Measurements from ENCODE around the gene FLRT1. TPM values are rescaled to one million over a fixed set of nuclear protein-coding genes. Genes with fewer than 3 reads are reported as not detected.
A peak's percentile ranks its signal among the peaks of the same experiment; 100 is the strongest.

Gene FLRT1, protein sequence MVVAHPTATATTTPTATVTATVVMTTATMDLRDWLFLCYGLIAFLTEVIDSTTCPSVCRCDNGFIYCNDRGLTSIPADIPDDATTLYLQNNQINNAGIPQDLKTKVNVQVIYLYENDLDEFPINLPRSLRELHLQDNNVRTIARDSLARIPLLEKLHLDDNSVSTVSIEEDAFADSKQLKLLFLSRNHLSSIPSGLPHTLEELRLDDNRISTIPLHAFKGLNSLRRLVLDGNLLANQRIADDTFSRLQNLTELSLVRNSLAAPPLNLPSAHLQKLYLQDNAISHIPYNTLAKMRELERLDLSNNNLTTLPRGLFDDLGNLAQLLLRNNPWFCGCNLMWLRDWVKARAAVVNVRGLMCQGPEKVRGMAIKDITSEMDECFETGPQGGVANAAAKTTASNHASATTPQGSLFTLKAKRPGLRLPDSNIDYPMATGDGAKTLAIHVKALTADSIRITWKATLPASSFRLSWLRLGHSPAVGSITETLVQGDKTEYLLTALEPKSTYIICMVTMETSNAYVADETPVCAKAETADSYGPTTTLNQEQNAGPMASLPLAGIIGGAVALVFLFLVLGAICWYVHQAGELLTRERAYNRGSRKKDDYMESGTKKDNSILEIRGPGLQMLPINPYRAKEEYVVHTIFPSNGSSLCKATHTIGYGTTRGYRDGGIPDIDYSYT
- total RNA-seq (2014; rRNA removed; shearing (Covaris generic)) = 0.94 and 1.7 TPM in 2 replicates

GRCh38 chr11:64035576-64035975 is at the start of gene FLRT1:
Gene FLRT1 (plus strand): TSS chr11:64035931. CDS start chr11:64116268, 80,337 bp downstream.
- H3K4me3 ChIP-seq (ENCODE audit: insufficient read depth, low read depth, low read length) = peak within 1 kb of the TSS; percentile 46
- H3K36me3 ChIP-seq (replicated peaks; ENCODE audit: control insufficient read depth, insufficient read depth, low read length) = no peaks in the 10 kb centered on the region
- peak; percentile 85 for DNase-seq
- peaks cover 60% of the 10 kb centered on the region for H3K27me3 ChIP-seq (ENCODE audit: control insufficient read depth, insufficient read depth, low read length)

- peak; percentile 99 for DNase-seq
- H3K4me3 ChIP-seq (ENCODE audit: insufficient read depth, low read depth, low read length) = peak within 1 kb of the TSS; percentile 96
- H3K27me3 ChIP-seq (ENCODE audit: control insufficient read depth, insufficient read depth, low read length) = no peaks in the 10 kb centered on the region
- H3K36me3 ChIP-seq (replicated peaks; ENCODE audit: control insufficient read depth, insufficient read depth, low read length) = peaks cover 19% of the 10 kb centered on the region
These were observed 49.4 kb upstream of the FLRT1 start, which contains the start of gene OTUB1 for GRCh38 chr11:63986156-63986931. Gene OTUB1 (plus strand): TSS chr11:63986438. CDS start chr11:63986457, 19 bp downstream.

- DNase-seq = no peak
- H3K4me3 ChIP-seq (ENCODE audit: insufficient read depth, low read depth, low read length) = peak overlapping the region; percentile 96
- H3K36me3 ChIP-seq (replicated peaks; ENCODE audit: control insufficient read depth, insufficient read depth, low read length) = peaks cover 22% of the 10 kb centered on the region
- H3K27me3 ChIP-seq (ENCODE audit: control insufficient read depth, insufficient read depth, low read length) = no peaks in the 10 kb centered on the region
These were observed 48.7 kb upstream of the FLRT1 start for GRCh38 chr11:63986932-63987513.

DNA sequence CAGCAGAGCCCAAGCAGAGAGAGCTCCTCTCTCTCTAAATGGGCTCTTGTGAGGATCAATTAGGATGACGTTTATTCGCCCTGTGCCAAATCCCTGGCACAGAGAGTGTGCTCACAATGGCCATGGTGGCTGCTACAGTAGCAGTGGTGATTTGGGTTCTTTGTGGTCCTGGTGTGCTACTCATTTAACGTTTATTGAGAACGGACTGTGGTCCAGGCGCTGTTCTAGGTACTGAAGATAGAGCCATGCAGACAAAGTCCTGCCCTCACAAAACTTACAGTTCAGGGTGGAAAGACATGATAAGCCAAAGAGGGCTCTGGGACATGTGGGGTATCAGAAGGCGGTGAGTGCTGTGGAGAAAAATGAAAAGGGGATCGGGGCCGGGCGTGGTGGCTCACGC is 44.2 kb upstream of the FLRT1 start:
- no peak overlapping the region for H3K4me3 ChIP-seq (ENCODE audit: insufficient read depth, low read depth, low read length)
- H3K27me3 ChIP-seq (ENCODE audit: control insufficient read depth, insufficient read depth, low read length) = no peaks in the 10 kb centered on the region
- H3K36me3 ChIP-seq (replicated peaks; ENCODE audit: control insufficient read depth, insufficient read depth, low read length) = peaks cover 27% of the 10 kb centered on the region
- DNase-seq = no peak

- H3K27me3 ChIP-seq (ENCODE audit: control insufficient read depth, insufficient read depth, low read length) = no peaks in the 10 kb centered on the region
- no peak overlapping the region for H3K4me3 ChIP-seq (ENCODE audit: insufficient read depth, low read depth, low read length)
- H3K36me3 ChIP-seq (replicated peaks; ENCODE audit: control insufficient read depth, insufficient read depth, low read length) = peaks cover 28% of the 10 kb centered on the region
- DNase-seq = no peak
These were observed 42.6 kb upstream of the FLRT1 start for GRCh38 chr11:63993100-63993499.

DNA sequence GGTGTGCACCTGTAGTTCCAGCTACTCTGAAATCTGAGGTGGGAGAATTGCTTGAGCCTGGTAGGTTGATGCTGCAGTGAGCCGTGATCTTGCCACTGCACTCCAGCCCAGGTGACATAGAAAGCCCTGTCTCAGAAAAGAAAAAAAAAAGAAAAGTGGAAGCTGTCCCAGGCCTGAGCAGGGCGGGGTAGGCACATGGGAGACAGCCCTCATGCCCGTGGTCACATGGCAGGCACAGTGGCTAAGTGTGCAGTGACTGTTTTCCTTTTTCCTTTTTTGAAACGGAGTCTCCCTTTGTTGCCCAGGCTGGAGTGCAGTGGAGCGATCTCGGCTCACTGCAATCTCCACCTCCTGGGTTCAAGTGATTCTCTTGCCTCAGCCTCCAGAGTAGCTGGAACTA is 41.7 kb upstream of the FLRT1 start:
- H3K4me3 ChIP-seq (ENCODE audit: insufficient read depth, low read depth, low read length) = no peak overlapping the region
- no peaks in the 10 kb centered on the region for H3K27me3 ChIP-seq (ENCODE audit: control insufficient read depth, insufficient read depth, low read length)
- DNase-seq = no peak
- H3K36me3 ChIP-seq (replicated peaks; ENCODE audit: control insufficient read depth, insufficient read depth, low read length) = peaks cover 22% of the 10 kb centered on the region

- H3K36me3 ChIP-seq (replicated peaks; ENCODE audit: control insufficient read depth, insufficient read depth, low read length) = peaks cover 9% of the 10 kb centered on the region
- peak; percentile 58 for DNase-seq
- H3K27me3 ChIP-seq (ENCODE audit: control insufficient read depth, insufficient read depth, low read length) = peaks cover 3% of the 10 kb centered on the region; the same call in 1 of the 2 replicates
- H3K4me3 ChIP-seq (ENCODE audit: insufficient read depth, low read depth, low read length) = no peak overlapping the region
These were observed 39.2 kb upstream of the FLRT1 start for GRCh38 chr11:63996512-63996911.

- Histone ChIP-seq H3K36me3 (replicated peaks; ENCODE audit: control insufficient read depth, insufficient read depth, low read length) (peaks cover 5% of the 10 kb centered on the region), H3K4me3 (ENCODE audit: insufficient read depth, low read depth, low read length) (no peak overlapping the region), H3K27me3 (ENCODE audit: control insufficient read depth, insufficient read depth, low read length) (peaks cover 4% of the 10 kb centered on the region; the same call in 1 of the 2 replicates)
- no peak for DNase-seq
These were observed 38.5 kb upstream of the FLRT1 start for GRCh38 chr11:63997104-63997700.

DNA sequence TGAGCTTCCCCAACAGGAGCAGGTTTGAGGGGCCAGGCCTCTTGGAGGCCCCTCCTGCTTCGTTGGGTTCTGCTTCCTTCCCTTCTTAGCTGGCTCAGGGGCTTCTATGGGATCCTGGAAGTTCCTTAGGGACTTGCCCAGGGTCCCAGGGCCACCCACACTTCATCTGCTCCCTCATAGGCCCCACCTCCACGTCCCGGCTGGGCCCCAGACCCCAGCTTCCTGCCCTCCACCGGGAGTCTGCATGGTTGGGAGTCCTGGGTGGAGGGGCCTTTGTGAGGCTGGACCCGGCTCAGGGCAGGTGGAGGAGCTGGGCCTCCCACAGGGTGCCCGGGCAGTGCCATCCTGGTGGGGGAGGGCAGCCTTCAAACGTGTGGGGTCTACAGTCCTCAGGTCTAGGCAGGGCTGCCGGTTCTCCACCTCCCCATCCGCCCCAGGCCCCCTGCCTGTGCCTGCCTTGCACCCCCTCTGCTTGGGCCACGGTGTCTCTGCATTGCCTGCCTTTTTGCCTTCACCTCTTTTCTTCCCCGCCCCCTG is 37.9 kb upstream of the FLRT1 start:
- H3K27me3 ChIP-seq (ENCODE audit: control insufficient read depth, insufficient read depth, low read length) = peaks cover 4% of the 10 kb centered on the region; the same call in 1 of the 2 replicates
- peak; percentile 77 for DNase-seq
- peaks cover 5% of the 10 kb centered on the region for H3K36me3 ChIP-seq (replicated peaks; ENCODE audit: control insufficient read depth, insufficient read depth, low read length)
- no peak overlapping the region for H3K4me3 ChIP-seq (ENCODE audit: insufficient read depth, low read depth, low read length)

GRCh38 chr11:63998558-63999348 is 37.0 kb upstream of the FLRT1 start:
- peak overlapping the region; percentile 56 for H3K4me3 ChIP-seq (ENCODE audit: insufficient read depth, low read depth, low read length)

DNA sequence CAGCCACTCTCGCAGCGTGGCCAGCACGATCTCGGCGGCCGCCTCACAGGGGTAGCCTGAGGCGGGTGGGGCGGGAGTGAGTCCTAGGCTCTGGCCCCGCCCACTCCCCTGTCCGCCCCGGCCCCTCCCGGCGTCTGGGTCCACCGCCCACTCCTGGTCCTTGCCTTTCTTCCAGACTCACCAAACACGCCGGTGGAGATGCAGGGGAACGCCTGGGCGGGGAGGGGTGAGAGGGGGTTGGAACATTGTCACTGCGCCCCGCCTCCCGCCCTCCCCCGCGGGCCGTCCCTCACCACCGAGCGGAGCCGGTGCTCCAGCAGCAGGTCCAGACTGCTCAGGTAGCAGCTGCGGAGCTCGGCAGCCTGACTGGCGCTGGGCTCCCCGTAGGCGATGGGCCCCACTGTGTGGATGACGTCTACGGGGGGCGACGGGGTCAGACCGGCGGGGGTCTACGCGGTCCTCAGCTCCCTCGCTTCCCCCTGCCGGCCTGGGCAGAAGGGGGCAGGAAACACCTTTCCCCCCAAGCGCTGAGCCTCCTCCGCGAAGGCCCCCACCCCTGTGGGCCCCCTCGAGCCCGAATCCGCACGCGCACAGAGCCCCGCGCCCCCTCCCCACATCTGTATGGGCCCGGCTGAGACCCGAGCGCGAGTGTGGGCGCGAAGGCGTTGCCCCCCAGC is 36.2 kb upstream of the FLRT1 start:
- Histone ChIP-seq H3K36me3 (replicated peaks; ENCODE audit: control insufficient read depth, insufficient read depth, low read length) (peaks cover 5% of the 10 kb centered on the region), H3K27me3 (ENCODE audit: control insufficient read depth, insufficient read depth, low read length) (peaks cover 4% of the 10 kb centered on the region; the same call in 1 of the 2 replicates), H3K4me3 (ENCODE audit: insufficient read depth, low read depth, low read length) (peak overlapping the region; percentile 56)
- DNase-seq = peak; percentile 98

More at GRCh38 chr11:63998558-63999348, 37.0 kb upstream of the FLRT1 start:
- peak; percentile 93 for DNase-seq
- Histone ChIP-seq H3K27me3 (ENCODE audit: control insufficient read depth, insufficient read depth, low read length) (peaks cover 4% of the 10 kb centered on the region; the same call in 1 of the 2 replicates), H3K36me3 (replicated peaks; ENCODE audit: control insufficient read depth, insufficient read depth, low read length) (peaks cover 5% of the 10 kb centered on the region)

GRCh38 chr11:64000026-64000739 is 35.5 kb upstream of the FLRT1 start:
- peak; percentile 99 for DNase-seq
- Histone ChIP-seq H3K36me3 (replicated peaks; ENCODE audit: control insufficient read depth, insufficient read depth, low read length) (peaks cover 5% of the 10 kb centered on the region), H3K4me3 (ENCODE audit: insufficient read depth, low read depth, low read length) (peak overlapping the region; percentile 56), H3K27me3 (ENCODE audit: control insufficient read depth, insufficient read depth, low read length) (peaks cover 4% of the 10 kb centered on the region; the same call in 1 of the 2 replicates)
